HepG2 (cell line): ENCODE data around the gene TTC24.

Experiments used
- EZH2 ChIP-seq: conservative IDR thresholded peaks from 2 replicates; pipeline ENCODE4 v1.6.1; 2012; ENCODE audit warnings: mild to moderate bottlenecking, low read depth, low read length, moderate library complexity
- FOSL1 ChIP-seq: sonication (generic); formaldehyde crosslinking; IDR thresholded peaks from 2 replicates; pipeline ENCODE4 v1.9.0; 2021; ENCODE audit warnings: missing genetic modification reagents, borderline replicate concordance
- MEIS1 ChIP-seq: sonication (generic); formaldehyde crosslinking; IDR thresholded peaks from 2 replicates; pipeline ENCODE4 v1.9.0; 2021; ENCODE audit warnings: mild to moderate bottlenecking, missing genetic modification reagents, moderate library complexity, borderline replicate concordance
- POGZ ChIP-seq: sonication (generic); formaldehyde crosslinking; IDR thresholded peaks from 2 replicates; pipeline ENCODE4 v1.4.0; 2020; ENCODE audit warnings: mild to moderate bottlenecking, missing genetic modification reagents
- SRF ChIP-seq: IDR thresholded peaks from 2 replicates; pipeline ENCODE4 v1.6.1; 2011; ENCODE audit warnings: mild to moderate bottlenecking, low read depth, low read length, moderate library complexity
- SRSF1 ChIP-seq: fragments of 200-400 bp; formaldehyde crosslinking; optimal IDR thresholded peaks from 2 replicates; pipeline ENCODE3; 2017; ENCODE audit warnings: mild to moderate bottlenecking, low read depth, low read length, moderate library complexity
- ZNF530 ChIP-seq: sonication (generic); formaldehyde crosslinking; IDR thresholded peaks from 2 replicates; pipeline ENCODE4 v1.5.0; 2020; ENCODE audit warnings: low read depth, mild to moderate bottlenecking, missing genetic modification reagents
- ZNF546 ChIP-seq: sonication (generic); formaldehyde crosslinking; conservative IDR thresholded peaks from 2 replicates; pipeline ENCODE4 v1.8.1; 2023; ENCODE audit warnings: mild to moderate bottlenecking, missing genetic modification reagents

GRCh38 chr1:156551869-156552268 lies 27.7 kb upstream of the TTC24 start:
- TF ChIP-seq MEIS1 (CRISPR knock-in tag) (no peak), ZNF530 (CRISPR knock-in tag) (no peak), SRSF1 (no peak), EZH2 (no peak), FOSL1 (CRISPR knock-in tag) (no peak), SRF (no peak), ZNF546 (CRISPR knock-in tag) (no peak), POGZ (CRISPR knock-in tag) (no peak)
